ENCODE data around the gene CD93. TPM values are rescaled to one million over a fixed set of nuclear protein-coding genes. Genes with fewer than 3 reads are reported as not detected.

CD93 gene
- total and polyA plus RNA-seq, 2 donors from 2014 or later, result 9.9 to 104 TPM

GRCh38 chr20:23091721-23092383 is 5.7 kb upstream of the CD93 start:
- Histone ChIP-seq H3K4me1 (ENCODE audit: control insufficient read depth in 2 of 3, insufficient read depth in 2 of 3, low read depth in 1 of 3, low read length in 3 of 3) (peaks cover 0 to 9% (median 0%) of the 10 kb centered on the region in 3 donors), H3K9ac (ENCODE audit: low read length in 3 of 3) (no peak overlapping the region), H3K9me3 (ENCODE audit: control insufficient read depth in 2 of 3, insufficient read depth in 1 of 3, low read length in 3 of 3) (no peaks in the 10 kb centered on the region), H3K4me3 (ENCODE audit: low read length in 3 of 3) (no peak overlapping the region), H3K27ac (ENCODE audit: low read depth in 2 of 2, low read length in 2 of 2) (peak overlapping the region; percentile 26 to 77), H3K27me3 (ENCODE audit: control insufficient read depth, insufficient read depth, low read length) (no peaks in the 10 kb centered on the region), H3K36me3 (ENCODE audit: control insufficient read depth in 2 of 3, insufficient read depth in 3 of 3, low read length in 3 of 3) (no peaks in the 10 kb centered on the region)
- no peak for TF ChIP-seq CTCF (IDR thresholded peaks at IDR 0.05; ENCODE audit: borderline replicate concordance, extremely low read depth, insufficient read depth)
- intact Hi-C loops (cut with DNase I), result no loop called here
- FAIRE-seq (no peak), DNase-seq (peak in 2 of 5 donors; percentile 47 to 80)

- DNase-seq (no peak), FAIRE-seq (no peak)
- H3K27ac ChIP-seq (ENCODE audit: low read depth in 2 of 2, low read length in 2 of 2), result no peak overlapping the region
- H3K9ac ChIP-seq (ENCODE audit: low read length in 3 of 3), result no peak overlapping the region
- H3K36me3 ChIP-seq (ENCODE audit: control insufficient read depth in 2 of 3, insufficient read depth in 3 of 3, low read length in 3 of 3), result no peaks in the 10 kb centered on the region
- no peaks in the 10 kb centered on the region for H3K27me3 ChIP-seq (ENCODE audit: control insufficient read depth, insufficient read depth, low read length)
- no peak overlapping the region for H3K4me3 ChIP-seq (ENCODE audit: low read length in 3 of 3)
- TF ChIP-seq CTCF (IDR thresholded peaks at IDR 0.05; ENCODE audit: borderline replicate concordance, extremely low read depth, insufficient read depth), result no peak
- intact Hi-C loops (cut with DNase I), result no loop called here
- H3K9me3 ChIP-seq (ENCODE audit: control insufficient read depth in 2 of 3, insufficient read depth in 1 of 3, low read length in 3 of 3), result no peaks in the 10 kb centered on the region
- H3K4me1 ChIP-seq (ENCODE audit: control insufficient read depth in 2 of 3, insufficient read depth in 2 of 3, low read depth in 1 of 3, low read length in 3 of 3), result peaks cover 0 to 11% (median 0%) of the 10 kb centered on the region in 3 donors
Observed at GRCh38 chr20:23090878-23091277, 4.8 kb upstream of the CD93 start.

- FAIRE-seq, result no peak
Observed at GRCh38 chr20:23090147-23090546, 4.0 kb upstream of the CD93 start.

More at GRCh38 chr20:23090147-23090546, 4.0 kb upstream of the CD93 start:
- H3K4me1 ChIP-seq (ENCODE audit: control insufficient read depth in 2 of 3, insufficient read depth in 2 of 3, low read depth in 1 of 3, low read length in 3 of 3), result peaks cover 0 to 12% (median 0%) of the 10 kb centered on the region in 3 donors
- no peaks in the 10 kb centered on the region for H3K36me3 ChIP-seq (ENCODE audit: control insufficient read depth in 2 of 3, insufficient read depth in 3 of 3, low read length in 3 of 3)
- H3K27me3 ChIP-seq (ENCODE audit: control insufficient read depth, insufficient read depth, low read length), result no peaks in the 10 kb centered on the region
- no peak overlapping the region for H3K9ac ChIP-seq (ENCODE audit: low read length in 3 of 3)
- DNase-seq, result peak in 1 of 5 donors; percentile 16
- no peak for TF ChIP-seq CTCF (IDR thresholded peaks at IDR 0.05; ENCODE audit: borderline replicate concordance, extremely low read depth, insufficient read depth)
- H3K4me3 ChIP-seq (ENCODE audit: low read length in 3 of 3), result no peak overlapping the region
- H3K27ac ChIP-seq (ENCODE audit: low read depth in 2 of 2, low read length in 2 of 2), result no peak overlapping the region
- H3K9me3 ChIP-seq (ENCODE audit: control insufficient read depth in 2 of 3, insufficient read depth in 1 of 3, low read length in 3 of 3), result no peaks in the 10 kb centered on the region
- intact Hi-C loops (cut with DNase I), result no loop called here
